ENCODE results near the gene KCNJ6.

Gene KCNJ6

DNA sequence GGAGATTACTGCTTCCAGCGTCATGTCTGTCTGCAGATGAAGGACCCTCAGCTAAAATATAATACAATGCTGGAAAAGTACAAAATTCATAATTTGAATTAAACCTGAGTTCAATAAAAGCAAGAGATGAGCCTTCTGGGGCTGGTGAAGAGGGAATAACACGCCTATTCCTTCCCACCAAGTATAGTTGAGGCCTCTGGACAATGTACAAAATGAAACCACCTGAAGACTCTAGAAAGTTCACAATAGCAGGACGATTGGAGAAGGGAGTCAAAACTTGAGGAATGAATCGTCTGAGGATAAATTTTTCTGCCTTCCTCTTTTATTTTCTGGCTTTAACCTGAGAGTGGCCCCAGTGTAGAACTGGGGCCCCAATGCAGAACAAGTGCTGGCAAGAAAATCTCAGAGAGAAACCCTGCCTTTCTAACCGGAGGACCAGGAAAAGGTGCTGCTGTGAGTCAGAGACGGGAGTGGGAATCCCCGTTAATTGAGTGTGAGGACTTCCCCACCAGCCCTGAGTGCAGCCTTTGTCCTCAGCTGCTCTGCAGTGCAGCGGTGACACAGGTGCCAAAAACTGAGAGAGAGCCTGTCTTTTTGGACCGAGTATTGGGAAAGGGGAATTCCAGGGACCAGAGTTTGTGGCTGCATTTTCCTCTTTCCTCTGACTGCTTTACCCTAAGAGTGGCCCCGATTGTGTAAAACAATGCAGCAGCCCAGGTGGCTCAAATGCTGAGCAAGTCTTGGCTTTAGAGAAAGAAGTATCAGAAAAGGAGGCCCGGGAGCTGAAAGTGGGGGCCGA, 284.7 kb downstream of the KCNJ6 start:
- no peak for DNase-seq

DNA sequence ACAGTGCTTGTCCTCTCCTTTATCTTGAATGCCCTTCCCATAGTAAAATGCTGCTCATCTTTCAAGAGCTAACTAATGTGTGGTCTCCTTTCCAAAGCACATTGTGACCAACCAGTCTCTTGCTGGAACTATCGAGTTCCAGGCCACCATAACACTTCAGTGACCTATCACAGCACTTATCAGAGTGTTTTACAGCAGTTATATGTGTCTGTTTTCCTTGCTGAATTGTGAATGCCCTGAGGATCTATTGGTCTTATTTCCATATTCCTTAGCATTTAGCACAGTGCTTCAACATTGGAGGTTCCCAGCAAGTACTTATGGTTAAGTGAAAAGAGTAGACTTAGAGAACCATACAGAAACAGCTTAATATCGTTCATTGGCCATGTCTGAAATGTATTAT, 285.4 kb downstream of the KCNJ6 start:
- DNase-seq = no peak

DNA sequence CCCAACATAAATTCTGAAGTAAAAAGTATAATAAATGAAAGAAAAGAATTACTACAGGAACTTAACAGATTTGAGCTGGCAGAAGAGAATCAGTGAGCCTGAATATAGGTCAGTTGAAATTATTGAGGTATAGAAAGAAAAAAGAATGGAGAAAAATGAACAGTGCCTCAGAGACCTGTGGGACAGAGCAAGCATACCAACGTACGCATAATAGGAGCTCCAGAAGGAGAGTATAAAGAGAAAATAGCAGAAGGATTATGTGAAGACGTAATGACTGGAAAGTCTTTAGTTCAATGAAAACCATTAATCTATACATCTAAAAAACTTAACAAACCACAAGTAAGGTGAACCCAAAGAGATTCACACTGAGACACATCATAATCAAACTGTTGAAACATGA, 287.9 kb downstream of the KCNJ6 start:
- no peak for DNase-seq

GRCh38 chr21:37627561-37627960, 288.7 kb downstream of the KCNJ6 start:
- no peak for DNase-seq

- no peak for DNase-seq
Measured at GRCh38 chr21:37627074-37627473, 289.2 kb downstream of the KCNJ6 start.

GRCh38 chr21:37626320-37626719, 289.9 kb downstream of the KCNJ6 start:
- no peak for DNase-seq

GRCh38 chr21:37623689-37624088, 292.6 kb downstream of the KCNJ6 start:
- no peak for DNase-seq

DNA sequence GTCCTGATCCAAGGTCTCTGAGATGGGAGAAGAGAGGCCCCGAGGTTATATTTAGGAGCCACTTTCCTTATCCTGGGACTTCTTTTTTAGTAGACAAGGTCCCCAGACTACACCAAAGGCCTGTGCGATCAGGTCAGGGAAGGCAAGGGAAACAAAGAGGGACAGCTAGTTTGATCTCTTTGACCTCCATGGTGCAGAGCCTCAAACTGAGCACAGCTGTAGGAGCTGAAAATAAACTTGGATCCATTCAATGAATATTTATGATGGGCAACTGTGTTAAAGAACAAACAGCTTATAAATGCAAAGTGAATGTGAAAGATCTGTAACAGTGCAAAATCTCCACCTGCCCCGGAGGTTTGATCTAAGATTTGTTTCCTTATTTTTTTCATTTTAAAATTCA, 293.1 kb downstream of the KCNJ6 start:
- no peak for DNase-seq

- no peak for DNase-seq
Measured at GRCh38 chr21:37622755-37623154, 293.5 kb downstream of the KCNJ6 start.

- DNase-seq = no peak
Measured at GRCh38 chr21:37620401-37620800, 295.9 kb downstream of the KCNJ6 start.

- DNase-seq = no peak
Measured at GRCh38 chr21:37619464-37619974, 296.7 kb downstream of the KCNJ6 start.

- no peak for DNase-seq
Measured at GRCh38 chr21:37618081-37618480, 298.2 kb downstream of the KCNJ6 start.

- no peak for DNase-seq
Measured at GRCh38 chr21:37615962-37616361, 300.3 kb downstream of the KCNJ6 start.

GRCh38 chr21:37614351-37614875, 301.8 kb downstream of the KCNJ6 start:
- DNase-seq = no peak

DNA sequence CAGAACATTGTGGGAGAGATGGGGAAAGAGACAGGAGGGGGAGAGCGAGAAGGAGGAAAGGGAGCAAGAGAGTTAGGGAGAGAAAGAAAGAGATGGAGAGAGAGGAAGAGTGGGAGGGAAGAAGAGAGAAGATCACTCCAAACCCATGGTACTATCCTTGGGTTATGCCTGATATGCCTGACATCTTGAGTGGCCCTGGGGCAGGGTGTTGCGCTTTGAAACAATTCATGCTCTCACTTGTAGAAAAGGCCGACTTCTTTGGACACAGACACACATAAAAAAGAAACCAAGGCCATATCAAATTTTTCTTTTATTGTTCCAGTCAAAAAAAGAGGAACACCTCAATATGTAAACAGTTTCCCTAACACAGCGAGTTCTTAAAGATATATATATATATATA, 309.2 kb downstream of the KCNJ6 start:
- DNase-seq = no peak

DNA sequence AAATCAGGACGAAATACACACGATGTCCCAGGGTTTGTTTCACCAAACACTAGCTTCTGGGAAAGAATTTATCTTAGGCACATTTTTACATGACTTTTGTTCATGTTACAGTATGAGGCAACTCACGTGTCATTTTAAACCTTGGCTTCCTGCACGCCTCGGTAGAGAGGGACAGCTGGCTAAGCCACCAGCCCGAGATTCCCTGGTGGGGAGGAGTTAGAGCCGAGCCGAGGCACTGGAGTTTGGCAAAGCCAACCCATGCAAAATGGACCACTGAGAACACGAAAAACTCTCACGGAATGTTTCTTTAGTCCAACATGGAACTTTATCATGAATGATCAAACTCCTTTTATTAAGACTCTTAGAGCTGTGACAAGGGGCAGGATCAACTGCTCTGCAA, 309.7 kb downstream of the KCNJ6 start:
- DNase-seq = no peak

GRCh38 chr21:37605006-37605405, 311.3 kb downstream of the KCNJ6 start:
- DNase-seq = no peak

DNA sequence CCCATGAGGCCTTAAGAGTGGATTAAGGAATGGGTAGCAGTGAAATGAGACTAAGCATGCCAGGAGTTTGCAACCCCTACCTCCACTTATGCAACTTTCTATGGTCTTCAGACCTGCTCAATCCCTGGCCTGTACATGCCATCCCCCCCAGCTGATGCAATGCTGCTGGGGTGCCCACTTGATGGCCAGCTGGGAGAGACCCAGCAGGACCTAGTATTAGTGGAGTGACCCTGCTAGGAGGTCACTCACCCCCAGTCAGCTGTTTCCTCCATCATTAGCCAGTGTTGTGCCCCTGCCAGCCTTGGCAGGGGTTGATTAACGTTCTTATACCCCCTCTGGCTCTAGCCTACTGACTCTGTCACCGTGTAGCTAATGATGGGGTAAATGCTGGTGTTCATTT, 313.1 kb downstream of the KCNJ6 start:
- DNase-seq = no peak

DNA sequence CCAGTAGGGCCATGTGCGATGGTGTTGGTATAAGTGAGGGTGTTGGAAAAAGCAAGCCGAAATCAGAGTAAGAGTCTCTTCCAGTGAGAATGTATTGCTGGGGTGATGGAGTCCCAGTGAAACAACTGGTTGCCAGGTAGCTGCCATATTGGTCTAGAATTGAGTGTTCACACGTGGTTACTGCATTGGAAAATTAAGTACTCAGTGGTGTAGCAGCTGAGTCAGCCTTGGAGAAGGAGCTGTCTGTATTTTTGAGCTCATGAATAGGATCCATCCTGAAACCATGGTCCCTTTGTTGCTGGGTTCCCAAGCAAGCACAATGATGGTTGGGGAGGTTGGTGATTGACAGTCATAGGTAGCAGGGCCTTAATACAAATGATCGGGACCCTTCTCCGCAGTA, 314.3 kb downstream of the KCNJ6 start:
- DNase-seq = no peak

DNA sequence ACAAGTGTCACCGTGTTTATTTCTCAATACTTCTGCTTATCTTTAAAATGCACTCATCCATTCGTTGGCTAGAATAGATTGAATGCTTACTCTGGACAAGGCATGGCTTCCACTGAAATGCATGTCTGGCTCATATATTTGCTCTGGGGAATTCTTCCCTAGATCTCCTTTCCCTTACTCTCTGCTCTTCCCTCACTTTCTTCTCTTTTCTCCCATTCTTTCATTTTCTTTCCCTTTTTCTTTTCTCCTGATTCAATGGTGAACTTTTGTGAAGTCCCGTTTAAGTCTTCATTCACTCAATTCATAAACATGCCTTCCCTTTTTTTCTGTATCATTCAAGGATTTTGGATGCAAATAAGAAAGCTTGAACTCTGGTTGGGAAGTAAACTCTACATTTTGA, 315.2 kb downstream of the KCNJ6 start:
- DNase-seq = no peak

GRCh38 chr21:37595944-37596343, 320.3 kb downstream of the KCNJ6 start:
- DNase-seq = no peak

GRCh38 chr21:37594472-37594951, 321.7 kb downstream of the KCNJ6 start:
- no peak for DNase-seq

GRCh38 chr21:37593740-37594471, 322.4 kb downstream of the KCNJ6 start:
- no peak for DNase-seq

GRCh38 chr21:37593015-37593414, 323.2 kb downstream of the KCNJ6 start:
- no peak for DNase-seq

Data from CD4-positive, alpha-beta T cell treated with Interleukin-4 for 1 hour (primary cell).